Left colon (tissue), 2 donors: ENCODE results near the gene FKBP8. TPM values are rescaled to one million over a fixed set of nuclear protein-coding genes. Genes with fewer than 3 reads are reported as not detected.
"Not testable (repeated sequence)": the region's sequence is repeated elsewhere in the genome, so short reads cannot be mapped to it uniquely, and the experiment has no call there.

Experiments used
- ATAC-seq: fragments of 200-7000 bp; cut with Tn5 transposase; one replicate; pipeline ENCODE4 v1.9.1; 2020; ENCODE audit warnings: mild to moderate bottlenecking, moderate library complexity
- DNase-seq, 2 donors: peaks; one replicate each; pipeline ENCODE4 v3.0.0-alpha.2; 2020
- intact Hi-C, 2 donors: fragments of 100-400 bp; cut with DNase I in 1 of 2; cut with micrococcal nuclease in 1 of 2; formaldehyde crosslinking; loops; one replicate each; pipeline versions ENCODE4 v1.11.2 to v1.14.0; 2022; cut with DNase I, micrococcal nuclease
- long read RNA-seq: library from polyadenylated mRNA; unstranded; transcript quantifications from one replicate; pipeline ENCODE4 v2.0.0, GENCODE V29; 2021
- total RNA-seq, 2 donors: library from RNA; stranded (reverse); fragmentation: NEBNext Ultra II Directional; extraction: Animal tissue kit (Norgen Biotek cat#: 25700); gene quantifications; one replicate each; pipeline ENCODE4 v1.2.1, GENCODE V29; 2021
- donor health status: DM: no; HTN: no; CAD: no.
- donor health status: DM: yes; HTN: yes; CAD: no.

FKBP8 gene
- 100 to 1,000 TPM; 174 to 197 TPM for total RNA-seq
- long read RNA-seq, transcript FKBP8-213 (9 exons, 1,849 nt) = major isoform, 37 of 74 reads
- long read RNA-seq, transcript FKBP8-201 (9 exons, 1,710 nt) = minor isoform, 17 of 74 reads
- long read RNA-seq, partial matches to known transcripts = 16 of 74 reads
- long read RNA-seq, other reads (novel, unspliced or antisense) = 4 of 74 reads

GRCh38 chr19:18542941-18543813 is at the start of gene FKBP8:
FKBP8 (minus strand) TSS chr19:18543573; CDS start chr19:18541970, 1,603 bp downstream.
- intact Hi-C loops = no loop called here
- ATAC-seq (peak; percentile 97), DNase-seq (peak; percentile 93 to 97)

DNA sequence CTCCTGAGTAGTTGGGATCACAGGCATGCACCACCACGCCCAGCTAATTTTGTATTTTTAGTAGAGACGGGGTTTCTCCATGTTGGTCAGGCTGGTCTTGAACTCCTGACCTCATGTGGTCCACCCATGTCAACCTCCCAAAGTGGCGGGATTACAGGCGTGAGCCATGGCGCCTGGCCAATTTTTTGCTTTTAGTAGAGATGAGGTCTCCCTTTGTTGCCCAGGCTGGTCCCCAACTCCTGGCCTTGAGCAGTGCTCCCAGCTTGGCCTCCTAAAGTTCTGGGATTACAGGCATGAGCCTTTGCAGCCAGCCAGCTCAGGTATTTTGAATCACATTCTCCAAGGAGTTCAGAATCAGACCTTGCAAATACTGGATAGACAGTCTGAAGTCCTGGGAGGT is 49.4 kb upstream of the FKBP8 start:
- intact Hi-C loops = loop anchor here (5.0 to 10.0 kb wide), 2 partner anchors 255 to 262 kb away; no protein-coding TSS in a partner anchor
- not testable (repeated sequence) for DNase-seq, ATAC-seq

- ATAC-seq = no peak
- DNase-seq = no peak
- intact Hi-C loops = loop anchor here (5.0 to 10.0 kb wide), 2 partner anchors 255 to 263 kb away; no protein-coding TSS in a partner anchor
Measured at GRCh38 chr19:18591735-18592385, 48.5 kb upstream of the FKBP8 start.

DNA sequence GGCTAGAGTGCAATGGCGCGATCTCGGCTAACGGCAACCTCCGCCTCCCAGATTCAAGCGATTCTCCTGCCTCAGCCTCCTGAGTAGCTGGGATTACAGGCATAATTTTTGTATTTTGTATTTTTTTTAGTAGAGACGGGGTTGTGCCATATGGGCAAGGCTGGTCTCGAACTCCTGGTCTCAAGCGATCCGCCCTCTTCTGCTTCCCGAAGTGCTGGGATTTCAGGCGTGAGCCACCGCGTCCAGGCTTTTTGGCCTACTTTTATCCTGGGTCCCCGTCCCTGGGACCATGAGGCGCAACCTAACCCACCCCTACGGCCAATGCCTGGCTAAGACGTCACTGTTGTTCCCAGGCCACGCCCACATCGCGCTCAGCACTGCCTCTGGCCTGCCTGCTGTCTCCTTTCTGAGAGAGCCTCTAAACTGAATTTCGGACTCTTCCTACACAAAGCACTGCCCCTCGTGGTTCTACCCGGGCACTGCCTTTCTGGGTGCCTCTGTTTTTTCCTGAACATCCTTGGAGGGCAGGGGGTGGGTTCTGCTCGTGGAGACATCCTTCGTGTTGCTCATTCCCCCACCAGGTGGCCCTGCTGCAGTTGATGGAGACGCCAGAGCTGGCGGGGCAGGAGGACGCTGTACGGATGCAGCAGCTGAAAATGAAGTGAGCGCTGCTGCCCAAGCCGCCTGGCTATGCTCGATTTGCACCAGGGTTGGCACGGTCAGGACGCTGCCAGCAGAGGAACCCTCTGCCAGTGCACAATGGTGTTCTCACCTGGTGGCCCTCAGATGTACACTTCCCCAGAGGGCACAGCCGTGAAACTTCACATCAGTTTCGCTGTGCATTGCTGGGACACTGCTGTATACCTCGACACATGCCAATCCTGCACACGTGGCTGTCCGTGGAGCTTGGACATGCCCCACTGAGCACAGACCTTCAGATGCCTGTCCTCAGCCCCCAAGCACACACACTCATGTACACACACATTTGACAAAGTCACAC is 47.2 kb upstream of the FKBP8 start:
- DNase-seq (peak; percentile 36 to 49), ATAC-seq (no peak)
- intact Hi-C loops = loop anchor here (5.0 to 10.0 kb wide), 2 partner anchors 257 to 264 kb away; no protein-coding TSS in a partner anchor

DNA sequence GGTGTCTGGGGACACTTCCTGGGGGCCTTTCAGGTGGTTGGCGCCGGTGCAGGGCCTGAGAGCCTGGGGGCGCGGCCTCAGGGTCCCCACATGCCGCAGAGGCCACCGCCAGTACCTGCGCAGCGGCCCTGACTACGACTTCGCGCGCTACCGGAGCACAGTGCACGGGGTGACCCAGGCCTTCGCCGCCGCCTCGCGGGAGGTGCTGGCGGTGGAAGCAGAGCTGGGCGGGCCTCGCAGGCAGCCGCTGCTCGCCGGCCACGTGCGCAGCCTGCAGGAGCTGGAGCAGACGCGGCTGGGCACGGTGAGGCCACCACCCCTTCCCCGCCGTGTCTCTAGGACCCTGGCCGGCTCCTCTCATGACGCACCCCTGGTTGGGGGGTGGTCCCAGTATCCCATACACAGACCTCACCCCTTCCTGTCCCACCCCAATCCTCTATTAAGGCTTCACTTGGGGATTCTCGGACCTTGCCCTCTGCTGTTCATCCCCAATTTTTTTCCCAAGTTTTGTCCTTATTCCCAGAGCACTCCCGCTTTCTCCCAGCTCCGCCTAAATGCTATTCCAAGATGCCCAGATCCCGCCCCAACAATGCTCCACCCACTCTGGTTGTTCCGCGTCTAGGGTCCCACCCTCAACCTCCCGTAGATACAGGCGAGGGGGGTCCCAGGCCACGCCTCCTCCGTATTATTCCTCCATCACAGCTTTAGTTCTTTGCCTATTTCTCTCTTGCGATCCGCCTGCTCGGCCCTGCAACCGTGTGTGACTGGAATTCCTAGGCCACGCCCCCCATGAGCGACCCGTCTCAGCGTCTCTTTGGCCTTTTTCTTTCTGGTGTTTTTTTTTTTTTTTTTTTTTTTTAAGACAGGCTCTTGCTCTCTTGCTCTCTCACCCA is 46.3 kb upstream of the FKBP8 start:
- intact Hi-C loops = loop anchor here (5.0 to 10.0 kb wide), 3 partner anchors 125 to 265 kb away; no protein-coding TSS in a partner anchor
- ATAC-seq = peak; percentile 81

GRCh38 chr19:18588611-18589379 is 45.4 kb upstream of the FKBP8 start, which contains the start of gene REX1BD:
REX1BD (plus strand) TSS chr19:18588798; CDS start chr19:18588802, 4 bp downstream.
- DNase-seq (peak; percentile 84 to 89), ATAC-seq (peak; percentile 85)
- intact Hi-C loops = loop anchor here in 1 of 2 donors (10.0 kb wide), 1 partner anchor 124 kb away; no protein-coding TSS in a partner anchor

More for the DNA sequence above, 46.3 kb upstream of the FKBP8 start:
- DNase-seq = peak; percentile 73 to 80

DNA sequence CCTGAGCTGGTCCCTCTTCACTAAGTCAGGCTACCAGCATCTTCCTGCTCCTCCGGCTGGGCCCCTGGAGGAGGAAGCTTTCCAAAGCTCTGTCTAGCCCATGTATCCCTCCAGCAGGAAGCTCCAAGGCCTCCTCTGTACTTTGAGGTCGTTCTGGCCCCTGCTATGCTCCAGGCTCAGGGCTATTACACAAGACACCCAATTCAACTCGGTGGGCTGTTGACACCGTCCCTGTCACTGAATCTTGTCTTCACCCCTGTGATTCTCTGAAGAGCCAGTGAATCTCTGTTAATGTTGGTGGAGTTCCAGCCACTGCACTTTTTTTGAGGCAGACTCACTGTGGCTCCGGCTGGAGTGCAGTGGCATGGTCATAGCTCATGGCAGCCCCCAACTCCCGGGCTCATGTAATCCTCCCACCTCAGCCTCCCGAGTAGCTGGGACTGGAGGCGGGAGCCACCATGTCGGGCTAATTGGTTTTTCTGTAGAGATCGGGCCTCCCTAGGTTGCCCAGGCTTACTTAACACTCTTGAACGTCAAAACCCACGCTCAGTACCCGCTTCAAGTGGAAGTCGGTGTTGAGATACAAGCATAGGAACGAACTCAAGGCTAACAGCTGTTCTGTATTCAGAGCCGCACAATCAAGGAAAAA is 44.7 kb upstream of the FKBP8 start:
- DNase-seq (no peak), ATAC-seq (no peak)
- intact Hi-C loops = loop anchor here in 1 of 2 donors (10.0 kb wide), 1 partner anchor 123 kb away; no protein-coding TSS in a partner anchor

DNA sequence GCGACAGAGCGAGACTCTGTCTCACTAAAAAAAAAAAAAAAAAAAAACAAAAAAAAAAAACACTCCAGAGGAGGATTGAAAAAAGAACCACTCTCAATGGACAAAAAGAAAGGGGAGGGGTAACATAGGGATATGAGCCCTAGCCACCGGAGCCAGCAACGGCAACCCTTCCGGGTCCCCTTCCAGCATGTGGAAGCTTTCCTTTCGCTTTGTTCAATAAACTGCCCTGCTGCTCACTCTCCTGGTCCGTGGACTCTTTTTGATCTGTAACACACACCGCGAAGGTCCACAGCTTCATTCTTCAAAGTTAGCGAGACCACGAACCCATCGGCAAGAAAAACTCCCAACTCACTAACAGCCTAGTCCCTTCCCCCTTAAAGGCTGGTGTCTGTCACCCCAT is 44.2 kb upstream of the FKBP8 start:
- DNase-seq = no peak
- no peak for ATAC-seq
- intact Hi-C loops = loop anchor here in 1 of 2 donors (10.0 kb wide), 1 partner anchor 123 kb away; no protein-coding TSS in a partner anchor

DNA sequence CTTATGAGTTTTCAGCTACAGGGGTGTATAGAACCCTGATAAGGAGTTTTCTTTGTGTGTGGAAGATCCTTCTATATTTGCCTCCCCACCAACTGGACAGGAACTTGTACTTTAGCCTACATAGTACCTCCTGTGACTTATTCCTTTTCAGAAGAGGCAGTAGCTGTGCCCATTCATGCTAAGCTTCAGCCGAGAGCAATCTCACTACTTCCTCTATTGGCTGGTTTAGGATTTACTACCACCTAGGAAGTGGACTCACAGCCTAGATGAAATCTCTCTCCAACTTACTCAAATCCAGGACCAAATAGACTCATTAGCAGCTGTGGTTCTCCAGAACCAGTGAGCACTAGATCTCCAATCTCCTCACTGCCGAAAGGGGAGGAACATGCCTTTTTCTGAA is 42.9 kb upstream of the FKBP8 start:
- no peak for ATAC-seq
- DNase-seq = no peak
- intact Hi-C loops = loop anchor here in 1 of 2 donors (10.0 kb wide), 1 partner anchor 122 kb away; no protein-coding TSS in a partner anchor

- DNase-seq (no peak), ATAC-seq (no peak)
- intact Hi-C loops = loop anchor here in 1 of 2 donors (10.0 kb wide), 1 partner anchor 116 kb away; no protein-coding TSS in a partner anchor
Measured at GRCh38 chr19:18580311-18580710, 36.9 kb upstream of the FKBP8 start.

- ATAC-seq = no peak
- no peak for DNase-seq
- intact Hi-C loops = no loop called here
Measured at GRCh38 chr19:18577365-18577914, 34.1 kb upstream of the FKBP8 start.

GRCh38 chr19:18576383-18576782 is 33.0 kb upstream of the FKBP8 start:
- no peak for DNase-seq
- intact Hi-C loops = no loop called here
- no peak for ATAC-seq

DNA sequence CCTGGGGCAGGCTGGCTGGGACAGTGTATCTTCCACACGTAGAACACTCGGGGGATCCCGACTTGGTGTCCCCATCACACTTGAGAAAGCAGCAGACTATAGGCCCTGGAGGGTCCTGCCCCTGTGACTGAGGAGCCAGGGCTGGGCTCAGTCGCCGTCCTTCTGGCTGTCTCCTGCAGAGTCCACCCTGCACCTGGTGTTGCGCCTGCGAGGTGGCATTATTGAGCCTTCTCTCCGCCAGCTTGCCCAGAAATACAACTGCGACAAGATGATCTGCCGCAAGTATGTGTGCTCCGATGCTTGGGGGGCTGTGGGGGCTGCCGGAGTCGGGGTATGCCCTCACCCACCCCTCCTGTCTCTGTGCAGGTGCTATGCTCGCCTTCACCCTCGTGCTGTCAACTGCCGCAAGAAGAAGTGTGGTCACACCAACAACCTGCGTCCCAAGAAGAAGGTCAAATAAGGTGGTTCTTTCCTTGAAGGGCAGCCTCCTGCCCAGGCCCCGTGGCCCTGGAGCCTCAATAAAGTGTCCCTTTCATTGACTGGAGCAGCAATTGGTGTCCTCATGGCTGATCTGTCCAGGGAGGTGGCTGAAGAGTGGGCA is 31.4 kb upstream of the FKBP8 start:
- DNase-seq = no peak
- no peak for ATAC-seq
- intact Hi-C loops = no loop called here

- intact Hi-C loops = no loop called here
- ATAC-seq = peak; percentile 96
- peak; percentile 98 to 99 for DNase-seq
Measured at GRCh38 chr19:18571564-18572344, 28.4 kb upstream of the FKBP8 start, which contains the start of gene UBA52. UBA52 (plus strand) TSS chr19:18571857; CDS start chr19:18573301, 1,444 bp downstream.
